AG20443 (cell line): Measurements from ENCODE around the gene SH3BP5.

ENCODE experiments used
- DNase-seq: peaks from one replicate; pipeline ENCODE4 v3.0.0; 2012; ENCODE audit warnings: low spot score, mixed read lengths

Gene SH3BP5

GRCh38 chr3:15298504-15298903, 33.9 kb downstream of the SH3BP5 start:
- no peak for DNase-seq

GRCh38 chr3:15297608-15298350, 34.6 kb downstream of the SH3BP5 start:
- no peak for DNase-seq

GRCh38 chr3:15295506-15295905, 36.9 kb downstream of the SH3BP5 start:
- DNase-seq: peak; percentile 71

- no peak for DNase-seq
Observed at GRCh38 chr3:15294929-15295328, 37.5 kb downstream of the SH3BP5 start.

GRCh38 chr3:15292765-15293522, 39.4 kb downstream of the SH3BP5 start:
- DNase-seq: no peak

- DNase-seq: no peak
Observed at GRCh38 chr3:15291589-15292541, 40.5 kb downstream of the SH3BP5 start.

- DNase-seq: no peak
Observed at GRCh38 chr3:15290736-15291135, 41.6 kb downstream of the SH3BP5 start.

GRCh38 chr3:15289661-15290060, 42.7 kb downstream of the SH3BP5 start:
- DNase-seq: no peak

GRCh38 chr3:15288331-15289035, 43.9 kb downstream of the SH3BP5 start:
- DNase-seq: no peak

GRCh38 chr3:15287565-15288330, 44.6 kb downstream of the SH3BP5 start:
- DNase-seq: peak; percentile 82

GRCh38 chr3:15286022-15286421, 46.4 kb downstream of the SH3BP5 start:
- DNase-seq: no peak

- no peak for DNase-seq
Observed at GRCh38 chr3:15284121-15284889, 48.1 kb downstream of the SH3BP5 start.

- DNase-seq: no peak
Observed at GRCh38 chr3:15283702-15284101, 48.7 kb downstream of the SH3BP5 start.

GRCh38 chr3:15281817-15282216, 50.6 kb downstream of the SH3BP5 start:
- no peak for DNase-seq

GRCh38 chr3:15280853-15281532, 51.4 kb downstream of the SH3BP5 start:
- DNase-seq: no peak

- no peak for DNase-seq
Observed at GRCh38 chr3:15279671-15280402, 52.5 kb downstream of the SH3BP5 start.

- no peak for DNase-seq
Observed at GRCh38 chr3:15279205-15279604, 53.2 kb downstream of the SH3BP5 start.

GRCh38 chr3:15277861-15278500, 54.4 kb downstream of the SH3BP5 start:
- DNase-seq: no peak
